Measurements from ENCODE around the gene SPIN2A.
"Not testable (repeated sequence)": the region's sequence is repeated elsewhere in the genome, so short reads cannot be mapped to it uniquely, and the experiment has no call there.

Gene SPIN2A

GRCh38 chrX:57137073-57137472 is at the start of gene SPIN2A:
TSS of gene SPIN2A (minus strand) at chrX:57137397. CDS start at chrX:57136597, 800 bp downstream.
- DNase-seq (ENCODE audit: low read depth in 2 of 2): not testable (repeated sequence)

DNA sequence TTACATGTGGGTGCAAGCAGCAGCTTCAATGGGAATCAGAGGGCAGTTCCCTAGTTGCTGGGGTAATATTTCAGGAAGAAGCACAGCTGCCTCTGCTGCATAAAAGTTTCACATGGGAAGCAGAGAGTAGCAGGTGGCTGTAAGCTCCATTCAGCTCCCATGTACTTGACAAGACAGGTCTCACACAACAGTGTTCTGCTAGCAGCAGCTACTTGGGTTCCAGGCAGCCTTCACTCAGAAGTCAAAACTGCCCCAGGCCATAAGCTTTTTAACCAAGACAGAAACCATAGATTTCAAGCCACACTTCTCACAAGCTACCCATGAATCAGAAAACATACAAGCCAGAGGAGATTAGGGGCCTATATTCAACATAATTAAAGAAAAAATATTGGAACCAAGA is 41.4 kb upstream of the SPIN2A start:
- no peak for DNase-seq (ENCODE audit: low read depth in 2 of 2)

GRCh38 chrX:57177070-57177469 is 39.9 kb upstream of the SPIN2A start:
- DNase-seq (ENCODE audit: low read depth in 2 of 2): no peak

- no peak for DNase-seq (ENCODE audit: low read depth in 2 of 2)
These were observed 35.3 kb upstream of the SPIN2A start for GRCh38 chrX:57172544-57172943.

GRCh38 chrX:57156397-57157049 is 19.3 kb upstream of the SPIN2A start:
- DNase-seq (ENCODE audit: low read depth in 2 of 2): no peak

GRCh38 chrX:57155171-57155570 is 18.0 kb upstream of the SPIN2A start:
- DNase-seq (ENCODE audit: low read depth in 2 of 2): no peak

DNA sequence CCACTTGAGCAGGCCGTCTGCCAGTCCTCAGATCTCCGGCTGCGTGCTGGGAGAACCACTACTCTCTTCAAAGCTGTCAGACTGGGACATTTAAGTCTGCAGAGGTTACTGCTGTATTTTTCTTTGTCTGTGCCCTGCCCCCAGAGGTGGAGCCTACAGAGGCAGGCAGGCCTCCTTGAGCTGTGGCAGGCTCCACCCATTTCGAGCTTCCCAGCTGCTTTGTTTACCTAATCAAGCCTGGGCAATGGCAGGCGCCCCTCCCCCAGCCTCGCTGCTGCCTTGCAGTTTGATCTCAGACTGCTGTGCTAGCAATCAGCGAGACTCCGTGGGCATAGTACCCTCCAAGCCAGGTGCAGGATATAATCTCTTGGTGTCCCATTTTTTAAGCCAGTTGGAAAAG is 15.0 kb upstream of the SPIN2A start:
- not testable (repeated sequence) for DNase-seq (ENCODE audit: low read depth in 2 of 2)

DNA sequence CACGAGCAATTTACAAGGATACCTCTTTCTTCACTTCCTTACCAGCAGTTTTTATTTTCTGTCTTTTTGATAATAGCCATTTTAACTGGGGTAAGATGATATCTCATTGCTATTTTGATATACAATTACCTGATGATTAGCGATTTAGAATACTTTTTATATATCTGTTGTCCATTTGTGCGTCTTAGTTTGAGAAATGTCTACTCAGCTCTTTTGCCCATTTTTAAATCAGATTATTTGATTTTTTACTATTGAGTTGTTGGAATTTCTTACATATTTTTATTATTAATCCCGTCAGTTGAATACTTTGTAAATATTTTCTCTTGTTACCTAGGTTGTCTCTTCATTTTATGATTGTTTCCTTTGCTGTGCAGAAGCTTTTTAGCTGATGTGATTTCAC is 1.5 kb upstream of the SPIN2A start:
- DNase-seq (ENCODE audit: low read depth in 2 of 2): no peak

GRCh38 chrX:57137501-57137900 is 304 bp upstream of the SPIN2A start:
- no peak for DNase-seq (ENCODE audit: low read depth in 2 of 2)

DNA sequence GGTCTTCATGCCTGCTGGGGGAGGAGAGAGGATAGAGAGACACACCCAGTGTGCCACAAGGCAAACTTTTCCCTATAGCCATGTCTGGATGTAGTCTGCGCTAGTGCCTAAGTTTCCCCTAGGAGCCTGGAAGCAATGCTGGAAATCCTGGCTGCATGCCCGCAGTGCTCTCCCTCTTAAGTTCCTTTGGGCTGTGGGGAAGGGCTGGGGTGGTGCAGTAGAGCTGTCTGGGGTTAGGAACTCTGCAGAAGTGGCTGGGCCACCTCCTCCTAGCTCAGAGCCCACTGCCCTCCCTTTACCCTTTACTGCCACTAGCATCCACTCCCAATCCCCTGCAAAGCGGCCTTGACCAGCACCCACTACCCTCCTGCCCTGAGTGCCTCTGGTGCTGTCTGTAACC is 608 bp downstream of the SPIN2A start:
- DNase-seq (ENCODE audit: low read depth in 2 of 2): not testable (repeated sequence)

DNA sequence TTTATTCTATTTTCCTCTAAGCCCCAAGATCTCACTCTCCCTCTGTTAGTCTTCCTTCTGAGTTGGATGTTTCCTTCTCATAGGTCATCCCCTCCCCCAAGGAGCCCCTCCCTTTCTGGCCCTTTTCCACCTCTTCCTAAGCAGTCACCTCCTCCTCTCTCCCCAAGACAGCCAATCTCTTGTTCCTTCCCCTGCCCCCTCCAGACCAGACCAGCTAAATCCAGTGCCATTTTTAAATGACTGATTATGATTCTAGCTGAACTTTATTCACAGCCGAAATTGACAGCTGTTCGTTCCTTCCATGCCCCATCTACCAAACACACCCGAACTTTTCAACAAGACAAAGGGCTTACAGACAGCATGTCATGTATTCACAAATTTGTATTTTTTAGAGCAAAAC is 1.9 kb downstream of the SPIN2A start:
- DNase-seq (ENCODE audit: low read depth in 2 of 2): no peak

DNA sequence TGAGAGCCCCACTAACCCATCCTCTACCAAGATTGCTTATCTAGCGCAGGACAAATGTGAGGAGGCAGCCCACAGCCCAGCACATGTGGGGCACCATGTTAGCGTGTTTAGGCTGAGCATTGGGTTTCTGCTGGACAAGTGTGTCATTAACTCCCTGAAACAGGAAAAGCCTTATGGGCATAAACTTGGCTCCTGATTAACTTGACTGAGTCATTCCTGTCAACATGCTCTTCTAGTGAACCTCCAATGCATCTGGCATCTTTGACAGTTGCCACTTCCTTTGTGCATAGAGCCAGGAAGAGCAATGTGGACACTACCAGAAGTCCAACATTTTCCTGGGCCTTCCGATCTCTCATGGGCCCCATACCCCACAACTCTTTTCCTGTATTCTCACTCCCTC is 2.5 kb downstream of the SPIN2A start:
- no peak for DNase-seq (ENCODE audit: low read depth in 2 of 2)

GRCh38 chrX:57133706-57134105 is 3.5 kb downstream of the SPIN2A start:
- DNase-seq (ENCODE audit: low read depth in 2 of 2): no peak

GRCh38 chrX:57133284-57133683 is 3.9 kb downstream of the SPIN2A start:
- not testable (repeated sequence) for DNase-seq (ENCODE audit: low read depth in 2 of 2)

- DNase-seq (ENCODE audit: low read depth in 2 of 2): no peak
These were observed 5.2 kb downstream of the SPIN2A start for GRCh38 chrX:57132046-57132445.

- no peak for DNase-seq (ENCODE audit: low read depth in 2 of 2)
These were observed 15.4 kb downstream of the SPIN2A start for GRCh38 chrX:57121816-57122215.

- DNase-seq (ENCODE audit: low read depth in 2 of 2): peak; percentile 55 to 64
These were observed 15.9 kb downstream of the SPIN2A start, which contains the start of gene SPIN2B for GRCh38 chrX:57121162-57121755. TSS of gene SPIN2B (minus strand) at chrX:57121548.

- not testable (repeated sequence) for DNase-seq (ENCODE audit: low read depth in 2 of 2)
These were observed 16.5 kb downstream of the SPIN2A start for GRCh38 chrX:57120619-57121161.

DNA sequence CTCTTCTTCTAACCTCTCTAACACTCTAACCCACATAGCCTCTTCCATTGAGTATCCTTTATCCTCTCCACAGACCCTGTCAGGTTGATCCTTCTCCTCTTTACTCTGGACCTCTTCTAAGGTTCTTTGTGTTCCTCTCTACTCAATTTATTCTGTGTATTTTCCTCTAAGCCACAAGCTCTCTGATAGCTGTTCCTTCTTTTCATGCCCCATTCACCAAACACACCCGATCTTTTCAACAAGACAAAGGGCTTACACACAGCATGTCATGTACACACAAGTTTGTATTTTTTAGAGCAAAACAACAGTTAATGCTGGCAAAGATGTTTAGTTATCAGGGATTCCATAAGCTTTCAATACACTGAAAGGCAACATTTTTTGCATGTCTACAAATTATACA is 17.8 kb downstream of the SPIN2A start:
- DNase-seq (ENCODE audit: low read depth in 2 of 2): no peak

GRCh38 chrX:57117566-57117965 is 19.6 kb downstream of the SPIN2A start:
- not testable (repeated sequence) for DNase-seq (ENCODE audit: low read depth in 2 of 2)

- DNase-seq (ENCODE audit: low read depth in 2 of 2): no peak
These were observed 32.2 kb downstream of the SPIN2A start for GRCh38 chrX:57104921-57105398.

GRCh38 chrX:57104406-57104805 is 32.8 kb downstream of the SPIN2A start:
- DNase-seq (ENCODE audit: low read depth in 2 of 2): no peak

DNA sequence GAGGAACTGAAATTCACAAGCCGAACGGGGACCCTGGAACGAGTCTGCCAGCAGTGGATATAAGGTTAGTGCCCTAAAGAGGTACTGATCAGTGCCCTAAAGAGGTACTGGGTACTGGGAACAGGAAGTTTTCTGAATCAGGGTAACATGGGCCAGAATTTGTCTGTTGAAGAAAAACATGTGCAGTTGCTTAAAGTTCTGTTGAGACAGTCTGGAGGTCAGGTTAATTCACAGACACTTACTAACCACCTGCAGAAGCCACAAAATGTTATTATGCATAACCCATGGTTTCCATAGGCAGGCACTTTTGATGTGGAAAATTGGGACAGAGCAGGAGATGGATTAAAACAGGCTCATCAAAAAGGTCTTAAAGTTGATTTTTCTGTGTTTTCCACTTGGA is 33.7 kb downstream of the SPIN2A start:
- DNase-seq (ENCODE audit: low read depth in 2 of 2): no peak
